GM12878 (cell line): ENCODE measurements around the gene SERINC5. TPM values are rescaled to one million over a fixed set of nuclear protein-coding genes. Genes with fewer than 3 reads are reported as not detected.

Experiments used
- ASH2L ChIP-seq: fragments of 300-600, 200-600 bp; sonication (generic); IDR thresholded peaks from 2 replicates; pipeline ENCODE4 v1.6.1; 2017; ENCODE audit warnings: low read depth, mild to moderate bottlenecking, borderline replicate concordance
- E2F8 ChIP-seq: fragments of 450-650 bp; IDR thresholded peaks from 2 replicates; pipeline ENCODE4 v1.6.1; 2018; ENCODE audit warnings: mild to moderate bottlenecking, low read depth, moderate library complexity; ENCODE audit not compliant: partially characterized antibody
- E4F1 ChIP-seq: fragments of 450-650 bp; IDR thresholded peaks from 2 replicates; pipeline ENCODE4 v1.6.1; 2018; ENCODE audit warnings: borderline replicate concordance, mild to moderate bottlenecking; ENCODE audit not compliant: partially characterized antibody
- ETV6 ChIP-seq, 2 experiments: fragments of 450-650 bp in 1 of 2; IDR thresholded peaks in 1 of 2; conservative IDR thresholded peaks in 1 of 2; 2 replicates each; pipeline ENCODE4 v1.6.1; 2014; ENCODE audit warnings: antibody characterized with exemption in 1 of 2, borderline replicate concordance in 1 of 2, low read depth in 1 of 2, mild to moderate bottlenecking in 1 of 2, moderate library complexity in 1 of 2
- HCFC1 ChIP-seq: fragments of 150-350 bp; IDR thresholded peaks from 2 replicates; pipeline ENCODE4 v1.6.1; 2014; ENCODE audit warnings: low read length
- HDAC2 ChIP-seq: fragments of 200-600 bp; sonication (generic); IDR thresholded peaks from 2 replicates; pipeline ENCODE4 v1.6.1; 2017
- IKZF1 ChIP-seq: fragments of 450-650 bp; conservative IDR thresholded peaks from 2 replicates; pipeline ENCODE4 v1.6.1; 2017; ENCODE audit warnings: antibody characterized with exemption, mild to moderate bottlenecking
- NFXL1 ChIP-seq: fragments of 450-650 bp; IDR thresholded peaks from 2 replicates; pipeline ENCODE4 v1.6.1; 2017; ENCODE audit warnings: antibody characterized with exemption, mild to moderate bottlenecking, borderline replicate concordance
- NFYA ChIP-seq: IDR thresholded peaks from 2 replicates; pipeline ENCODE4 v1.6.1; 2011; ENCODE audit warnings: low read depth, mild to moderate bottlenecking, low read length, improper control_type of control experiment, borderline replicate concordance
- SPI1 ChIP-seq: IDR thresholded peaks from 2 replicates; pipeline ENCODE4 v1.6.1; 2011; ENCODE audit warnings: low read depth, mild to moderate bottlenecking, low read length, moderate library complexity, borderline replicate concordance; ENCODE audit not compliant: insufficient read depth
- USF2 ChIP-seq: IDR thresholded peaks from 2 replicates; pipeline ENCODE4 v1.6.1; 2011; ENCODE audit warnings: low read depth, low read length, improper control_type of control experiment, borderline replicate concordance
- polyA plus RNA-seq, 11 experiments: library from polyadenylated mRNA; depleted of rRNA in 4 of 11; unstranded in 6 of 11; stranded (reverse) in 5 of 11; fragments of >200 nt; fragmentation: Nextera tagmentation in 4 of 11; fragmentation: Illumina TruSeq in 1 of 11; extraction: Ambion mirVana in 4 of 11; extraction: Trizol in 1 of 11; gene quantifications; 1 replicate in 1 of 11; 2 replicates in 10 of 11; pipeline versions ENCODE4 v1.2.1 to v1.2.3, GENCODE V29; 2011 to 2016; ENCODE audit warnings: inconsistent platforms in 2 of 11, missing spikeins in 2 of 11, low read depth in 1 of 11
- total RNA-seq, 4 experiments: library from RNA; depleted of rRNA in 3 of 4; stranded (reverse); fragments of >200 nt in 3 of 4; fragmentation: Illumina TruSeq in 1 of 4; extraction: Trizol in 1 of 4; gene quantifications; 2 replicates each; pipeline versions ENCODE4 v1.2.1 to v1.2.3, GENCODE V29; 2013 to 2021

Gene SERINC5
- total and polyA plus RNA-seq, 10 of the 15 experiments (the other 5 are each of a cell fraction or from before 2014, with no cell fraction given): 0.66 to 7.0 (median 2.8) TPM

- TF ChIP-seq E2F8 (no peak), USF2 (no peak), HDAC2 (no peak), HCFC1 (no peak), ASH2L (no peak), IKZF1 (no peak), ETV6 (conservative IDR thresholded peaks at IDR 0.05 in 1 of 2, IDR thresholded peaks at IDR 0.05 in 1 of 2; ENCODE audit: borderline replicate concordance in 1 of 2, low read depth in 1 of 2) (no peak), NFXL1 (no peak), SPI1 (no peak), E4F1 (no peak), NFYA (no peak)
These were observed 21.5 kb downstream of the SERINC5 start (continued) for GRCh38 chr5:80234116-80234948.
